ENCODE results near the gene SHANK3.

SHANK3 gene

GRCh38 chr22:50718352-50718709 is 45.7 kb downstream of the SHANK3 start:
- H3K9me3 ChIP-seq (ENCODE audit: control insufficient read depth in 1 of 2, low read length in 2 of 2): no peaks in the 10 kb centered on the region

GRCh38 chr22:50719814-50720300 is 47.2 kb downstream of the SHANK3 start:
- H3K36me3 ChIP-seq (ENCODE audit: control insufficient read depth in 1 of 2, insufficient read depth in 2 of 2, low read length in 2 of 2): no peaks in the 10 kb centered on the region
- no peaks in the 10 kb centered on the region for H3K27me3 ChIP-seq (ENCODE audit: low read depth, low read length)
- peaks cover 0 to 6% of the 10 kb centered on the region in 2 donors for H3K4me1 ChIP-seq (ENCODE audit: control insufficient read depth in 1 of 2, insufficient read depth in 2 of 2, low read length in 2 of 2)
- H3K4me3 ChIP-seq (ENCODE audit: low read depth in 1 of 2, low read length in 2 of 2): no peak overlapping the region
- H3K27ac ChIP-seq (ENCODE audit: low read length): no peak overlapping the region
- no peaks in the 10 kb centered on the region for H3K9me3 ChIP-seq (ENCODE audit: control insufficient read depth in 1 of 2, low read length in 2 of 2)

More at GRCh38 chr22:50718352-50718709, 45.7 kb downstream of the SHANK3 start:
- H3K27me3 ChIP-seq (ENCODE audit: low read depth, low read length): no peaks in the 10 kb centered on the region
- H3K36me3 ChIP-seq (ENCODE audit: control insufficient read depth in 1 of 2, insufficient read depth in 2 of 2, low read length in 2 of 2): no peaks in the 10 kb centered on the region
- no peak overlapping the region for H3K27ac ChIP-seq (ENCODE audit: low read length)
- peaks cover 0 to 6% of the 10 kb centered on the region in 2 donors for H3K4me1 ChIP-seq (ENCODE audit: control insufficient read depth in 1 of 2, insufficient read depth in 2 of 2, low read length in 2 of 2)
- no peak overlapping the region for H3K4me3 ChIP-seq (ENCODE audit: low read depth in 1 of 2, low read length in 2 of 2)

GRCh38 chr22:50720301-50721256 is 48.0 kb downstream of the SHANK3 start:
- Histone ChIP-seq H3K9me3 (ENCODE audit: control insufficient read depth in 1 of 2, low read length in 2 of 2) (no peaks in the 10 kb centered on the region), H3K4me1 (ENCODE audit: control insufficient read depth in 1 of 2, insufficient read depth in 2 of 2, low read length in 2 of 2) (peaks cover 0 to 6% of the 10 kb centered on the region in 2 donors), H3K36me3 (ENCODE audit: control insufficient read depth in 1 of 2, insufficient read depth in 2 of 2, low read length in 2 of 2) (no peaks in the 10 kb centered on the region), H3K27ac (ENCODE audit: low read length) (no peak overlapping the region), H3K4me3 (ENCODE audit: low read depth in 1 of 2, low read length in 2 of 2) (no peak overlapping the region), H3K27me3 (ENCODE audit: low read depth, low read length) (no peaks in the 10 kb centered on the region)

- Histone ChIP-seq H3K4me3 (ENCODE audit: low read depth in 1 of 2, low read length in 2 of 2) (no peak overlapping the region), H3K9me3 (ENCODE audit: control insufficient read depth in 1 of 2, low read length in 2 of 2) (no peaks in the 10 kb centered on the region), H3K4me1 (ENCODE audit: control insufficient read depth in 1 of 2, insufficient read depth in 2 of 2, low read length in 2 of 2) (peaks cover 0 to 6% of the 10 kb centered on the region in 2 donors), H3K27me3 (ENCODE audit: low read depth, low read length) (no peaks in the 10 kb centered on the region), H3K27ac (ENCODE audit: low read length) (no peak overlapping the region), H3K36me3 (ENCODE audit: control insufficient read depth in 1 of 2, insufficient read depth in 2 of 2, low read length in 2 of 2) (no peaks in the 10 kb centered on the region)
These were observed 48.7 kb downstream of the SHANK3 start for GRCh38 chr22:50721257-50721844.

- H3K4me1 ChIP-seq (ENCODE audit: control insufficient read depth in 1 of 2, insufficient read depth in 2 of 2, low read length in 2 of 2): peaks cover 0 to 6% of the 10 kb centered on the region in 2 donors
These were observed 49.6 kb downstream of the SHANK3 start for GRCh38 chr22:50722048-50722701.

More at GRCh38 chr22:50722048-50722701, 49.6 kb downstream of the SHANK3 start:
- Histone ChIP-seq H3K27ac (ENCODE audit: low read length) (no peak overlapping the region), H3K9me3 (ENCODE audit: control insufficient read depth in 1 of 2, low read length in 2 of 2) (no peaks in the 10 kb centered on the region), H3K36me3 (ENCODE audit: control insufficient read depth in 1 of 2, insufficient read depth in 2 of 2, low read length in 2 of 2) (no peaks in the 10 kb centered on the region), H3K4me3 (ENCODE audit: low read depth in 1 of 2, low read length in 2 of 2) (no peak overlapping the region), H3K27me3 (ENCODE audit: low read depth, low read length) (no peaks in the 10 kb centered on the region)
